DND-41 (cell line): ENCODE data around the gene CLK2.

Source experiments
- EZH2 ChIP-seq: IDR thresholded peaks from 3 replicates; pipeline ENCODE4 v1.6.1; 2012; ENCODE audit warnings: borderline replicate concordance, low read depth, mild to moderate bottlenecking, moderate library complexity, low read length, inconsistent platforms; ENCODE audit not compliant: severe bottlenecking
- TF ChIP-seq, protein P1 (sequence below): IDR thresholded peaks from 2 replicates; pipeline ENCODE4 v1.5.1; 2012; ENCODE audit warnings: borderline replicate concordance, low read length, moderate library complexity, mild to moderate bottlenecking; ENCODE audit not compliant: poor library complexity, severe bottlenecking; ENCODE audit errors: extremely low read depth

DNA sequence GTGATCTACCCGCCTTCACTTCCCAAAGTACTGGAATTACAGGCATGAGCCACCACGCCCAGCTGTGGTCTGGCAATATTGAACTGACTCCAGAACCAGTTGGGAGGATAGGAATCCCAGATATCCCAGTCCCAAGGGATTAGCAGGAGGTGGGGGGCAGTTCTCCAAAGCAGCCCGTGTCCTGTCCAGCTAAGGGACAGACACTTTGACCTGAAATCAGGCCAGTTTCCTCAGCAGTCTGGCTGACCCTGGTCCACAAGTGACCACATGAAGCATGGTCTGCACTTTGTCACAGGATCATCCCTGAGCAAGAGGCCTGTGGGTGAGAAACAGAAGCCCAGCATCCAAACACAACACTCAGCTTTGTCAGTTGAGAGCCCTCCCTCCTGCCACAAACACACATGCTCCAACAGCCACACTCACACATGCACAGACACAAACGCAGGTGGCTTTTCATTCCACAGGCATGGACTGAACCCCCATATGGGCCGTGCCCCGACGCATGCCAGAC is 32.6 kb upstream of the CLK2 start:
- no peak for TF ChIP-seq EZH2
- TF ChIP-seq, protein P1, sequence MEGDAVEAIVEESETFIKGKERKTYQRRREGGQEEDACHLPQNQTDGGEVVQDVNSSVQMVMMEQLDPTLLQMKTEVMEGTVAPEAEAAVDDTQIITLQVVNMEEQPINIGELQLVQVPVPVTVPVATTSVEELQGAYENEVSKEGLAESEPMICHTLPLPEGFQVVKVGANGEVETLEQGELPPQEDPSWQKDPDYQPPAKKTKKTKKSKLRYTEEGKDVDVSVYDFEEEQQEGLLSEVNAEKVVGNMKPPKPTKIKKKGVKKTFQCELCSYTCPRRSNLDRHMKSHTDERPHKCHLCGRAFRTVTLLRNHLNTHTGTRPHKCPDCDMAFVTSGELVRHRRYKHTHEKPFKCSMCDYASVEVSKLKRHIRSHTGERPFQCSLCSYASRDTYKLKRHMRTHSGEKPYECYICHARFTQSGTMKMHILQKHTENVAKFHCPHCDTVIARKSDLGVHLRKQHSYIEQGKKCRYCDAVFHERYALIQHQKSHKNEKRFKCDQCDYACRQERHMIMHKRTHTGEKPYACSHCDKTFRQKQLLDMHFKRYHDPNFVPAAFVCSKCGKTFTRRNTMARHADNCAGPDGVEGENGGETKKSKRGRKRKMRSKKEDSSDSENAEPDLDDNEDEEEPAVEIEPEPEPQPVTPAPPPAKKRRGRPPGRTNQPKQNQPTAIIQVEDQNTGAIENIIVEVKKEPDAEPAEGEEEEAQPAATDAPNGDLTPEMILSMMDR = no peak
